Effector CD8-positive, alpha-beta T cell (primary cell): Measurements from ENCODE around the gene FMO4.
"Not testable (repeated sequence)": the region's sequence is repeated elsewhere in the genome, so short reads cannot be mapped to it uniquely, and the experiment has no call there.

Experiments
- DNase-seq: peaks from one replicate; lab custom pipeline; 2025; lab: John Stamatoyannopoulos, UW
- total RNA-seq, 4 experiments: gene quantifications; one replicate each; lab custom pipeline; 2026; lab: John Stamatoyannopoulos, UW

FMO4 gene
- total RNA-seq = 1.1 to 4.3 (median 2.6) reads per million in 4 experiments

GRCh38 chr1:171313835-171314320 lies at the start of gene FMO4:
Gene FMO4 (plus strand): TSS chr1:171314183. CDS start chr1:171319826, 5,643 bp downstream.
- peak; percentile 66 for DNase-seq

- no peak for DNase-seq
These were observed 48.3 kb upstream of the FMO4 start for GRCh38 chr1:171265686-171266085.

- DNase-seq = no peak
These were observed 47.1 kb upstream of the FMO4 start for GRCh38 chr1:171266930-171267329.

- no peak for DNase-seq
These were observed 46.6 kb upstream of the FMO4 start for GRCh38 chr1:171267391-171267790.

- no peak for DNase-seq
These were observed 43.2 kb upstream of the FMO4 start for GRCh38 chr1:171270806-171271205.

GRCh38 chr1:171277534-171277933 lies 36.4 kb upstream of the FMO4 start:
- no peak for DNase-seq

- DNase-seq = no peak
These were observed 34.7 kb upstream of the FMO4 start for GRCh38 chr1:171279234-171279633.

GRCh38 chr1:171279678-171280077 lies 34.3 kb upstream of the FMO4 start:
- no peak for DNase-seq

GRCh38 chr1:171280599-171280998 lies 33.4 kb upstream of the FMO4 start:
- DNase-seq = no peak

- DNase-seq = no peak
These were observed 27.8 kb upstream of the FMO4 start for GRCh38 chr1:171286032-171286705.

GRCh38 chr1:171290621-171291020 lies 23.4 kb upstream of the FMO4 start:
- no peak for DNase-seq

- no peak for DNase-seq
These were observed 21.2 kb upstream of the FMO4 start for GRCh38 chr1:171292799-171293198.

GRCh38 chr1:171295383-171295782 lies 18.6 kb upstream of the FMO4 start:
- not testable (repeated sequence) for DNase-seq

- DNase-seq = no peak
These were observed 18.2 kb upstream of the FMO4 start for GRCh38 chr1:171295821-171296220.

GRCh38 chr1:171296897-171297296 lies 17.1 kb upstream of the FMO4 start:
- no peak for DNase-seq

- no peak for DNase-seq
These were observed 15.3 kb upstream of the FMO4 start for GRCh38 chr1:171298696-171299095.

GRCh38 chr1:171299342-171299741 lies 14.6 kb upstream of the FMO4 start:
- no peak for DNase-seq

GRCh38 chr1:171300401-171300800 lies 13.6 kb upstream of the FMO4 start:
- DNase-seq = no peak

- no peak for DNase-seq
These were observed 3.3 kb upstream of the FMO4 start for GRCh38 chr1:171310661-171311087.

GRCh38 chr1:171311771-171312558 lies 2.0 kb upstream of the FMO4 start:
- DNase-seq = no peak

- DNase-seq = no peak
These were observed 606 bp upstream of the FMO4 start for GRCh38 chr1:171313319-171313834.

- DNase-seq = no peak
These were observed 15.3 kb downstream of the FMO4 start for GRCh38 chr1:171329251-171329650.
